ENCODE data around the gene FABP6. TPM values are rescaled to one million over a fixed set of nuclear protein-coding genes. Genes with fewer than 3 reads are reported as not detected.
"Not testable (repeated sequence)": the region's sequence is repeated elsewhere in the genome, so short reads cannot be mapped to it uniquely, and the experiment has no call there.

The FABP6 gene
- total and polyA plus RNA-seq, 5 donors from 2014 or later: not detected

DNA sequence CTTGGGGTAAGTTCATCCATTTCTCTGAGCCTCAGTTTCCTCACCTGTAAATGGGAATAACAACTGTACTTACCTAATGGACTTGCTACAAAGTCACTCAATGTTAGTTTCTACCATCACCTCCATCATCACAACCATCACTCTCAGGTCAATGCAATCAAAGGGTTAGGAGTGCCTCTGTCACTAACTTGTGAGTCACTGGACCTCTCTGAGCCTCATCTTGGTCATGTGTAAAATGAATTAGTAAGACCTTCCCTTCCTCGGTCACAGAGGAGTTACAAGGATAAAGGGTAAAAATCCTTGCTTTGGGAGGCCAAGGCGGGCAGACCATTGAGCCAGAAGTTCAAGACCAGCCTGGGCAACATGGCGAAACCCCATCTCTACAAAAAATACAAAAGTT is 12.8 kb downstream of the FABP6 start:
- H3K27me3 ChIP-seq (ENCODE audit: control insufficient read depth, insufficient read depth, low read length): no peaks in the 10 kb centered on the region
- no peak for ATAC-seq (ENCODE audit: low read depth in 2 of 2)
- DNase-seq: no peak
- Mint-ChIP-seq H3K36me3 (no peaks in the 10 kb centered on the region), H3K27ac (no peak overlapping the region), H3K27me3 (no peaks in the 10 kb centered on the region), H3K4me1 (no peaks in the 10 kb centered on the region), H3K9me3 (peaks cover 0 to 3% (median 0%) of the 10 kb centered on the region in 7 donors), H3K4me3 (no peak overlapping the region)
- no peak overlapping the region for H3K27ac ChIP-seq (ENCODE audit: insufficient read depth, low read length, poor library complexity, severe bottlenecking)
- H3K9me3 ChIP-seq (ENCODE audit: control insufficient read depth in 2 of 2, low read length in 2 of 2): no peaks in the 10 kb centered on the region
- no peaks in the 10 kb centered on the region for H3K4me1 ChIP-seq (ENCODE audit: control insufficient read depth, insufficient read depth, low read length, poor library complexity, severe bottlenecking)
- no peak overlapping the region for H3K4me3 ChIP-seq (ENCODE audit: low read depth, low read length)
- no peaks in the 10 kb centered on the region for H3K36me3 ChIP-seq (ENCODE audit: control insufficient read depth, insufficient read depth, low read length)

DNA sequence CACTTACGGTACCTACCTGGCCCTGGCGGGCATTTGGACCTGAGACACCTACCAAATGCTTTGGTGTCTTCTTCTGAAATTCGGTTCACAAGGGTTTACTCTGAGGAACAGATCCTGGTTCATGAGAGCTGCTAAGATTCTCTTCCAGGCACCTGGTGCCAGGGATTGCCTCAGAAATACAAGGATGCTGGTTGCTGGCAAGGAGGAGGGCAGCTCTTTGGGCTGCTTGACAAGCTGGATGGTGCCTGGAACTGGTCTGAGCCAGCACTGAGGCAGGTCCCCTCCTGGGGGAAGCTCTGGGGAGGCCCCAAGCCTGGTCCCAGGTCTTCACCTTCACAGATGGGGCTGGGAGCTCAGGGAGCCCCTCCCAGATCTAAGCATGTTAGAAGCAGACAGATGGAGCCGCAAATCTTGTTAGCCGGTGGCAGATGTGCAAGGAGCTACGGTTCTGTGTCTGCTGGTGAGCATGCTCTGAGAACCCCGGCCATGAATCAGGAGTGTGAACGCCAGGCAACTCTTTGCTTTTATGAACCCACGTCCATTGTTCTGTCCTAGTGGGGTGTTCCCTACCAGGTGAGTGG is 16.3 kb downstream of the FABP6 start:
- H3K27ac Mint-ChIP-seq: peak overlapping the region in 1 of 3 donors; percentile 40
- no peak overlapping the region for H3K4me3 ChIP-seq (ENCODE audit: low read depth, low read length)
- H3K4me3 Mint-ChIP-seq: no peak overlapping the region
- DNase-seq: no peak
- H3K36me3 ChIP-seq (ENCODE audit: control insufficient read depth, insufficient read depth, low read length): no peaks in the 10 kb centered on the region
- H3K27me3 ChIP-seq (ENCODE audit: control insufficient read depth, insufficient read depth, low read length): no peaks in the 10 kb centered on the region
- H3K4me1 ChIP-seq (ENCODE audit: control insufficient read depth, insufficient read depth, low read length, poor library complexity, severe bottlenecking): no peaks in the 10 kb centered on the region
- H3K27ac ChIP-seq (ENCODE audit: insufficient read depth, low read length, poor library complexity, severe bottlenecking): no peak overlapping the region
- no peaks in the 10 kb centered on the region for H3K4me1 Mint-ChIP-seq
- H3K9me3 ChIP-seq (ENCODE audit: control insufficient read depth in 2 of 2, low read length in 2 of 2): no peaks in the 10 kb centered on the region
- no peaks in the 10 kb centered on the region for H3K9me3 Mint-ChIP-seq
- ATAC-seq (ENCODE audit: low read depth in 2 of 2): no peak
- H3K27me3 Mint-ChIP-seq: no peaks in the 10 kb centered on the region
- no peaks in the 10 kb centered on the region for H3K36me3 Mint-ChIP-seq

DNA sequence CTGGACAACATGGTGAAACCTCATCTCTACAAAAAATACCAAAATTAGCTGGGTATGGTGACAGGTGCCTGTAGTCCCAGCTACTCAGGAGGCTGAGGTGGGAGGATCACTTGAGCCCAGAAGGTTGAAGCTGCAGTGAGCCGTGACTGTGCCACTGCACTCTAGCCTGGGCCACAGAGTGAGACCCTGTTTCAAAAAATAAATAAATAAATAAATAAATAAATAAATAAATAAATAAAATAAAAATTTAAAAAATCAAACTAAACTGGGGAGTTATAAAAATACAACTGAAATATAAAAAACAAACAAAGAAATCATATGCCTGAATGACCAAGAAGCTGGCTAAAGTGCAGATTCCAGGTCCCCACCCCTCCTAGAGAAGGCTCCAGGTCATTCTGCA is 20.3 kb downstream of the FABP6 start:
- H3K4me3 ChIP-seq (ENCODE audit: low read depth, low read length); ATAC-seq (ENCODE audit: low read depth in 2 of 2); H3K27ac ChIP-seq (ENCODE audit: insufficient read depth, low read length, poor library complexity, severe bottlenecking); DNase-seq; H3K4me1 Mint-ChIP-seq; H3K4me1 ChIP-seq (ENCODE audit: control insufficient read depth, insufficient read depth, low read length, poor library complexity, severe bottlenecking); H3K9me3 Mint-ChIP-seq; H3K27me3 ChIP-seq (ENCODE audit: control insufficient read depth, insufficient read depth, low read length); H3K4me3 Mint-ChIP-seq; H3K9me3 ChIP-seq (ENCODE audit: control insufficient read depth in 2 of 2, low read length in 2 of 2); H3K27me3 Mint-ChIP-seq; H3K27ac Mint-ChIP-seq; H3K36me3 ChIP-seq (ENCODE audit: control insufficient read depth, insufficient read depth, low read length); H3K36me3 Mint-ChIP-seq: not testable (repeated sequence)

DNA sequence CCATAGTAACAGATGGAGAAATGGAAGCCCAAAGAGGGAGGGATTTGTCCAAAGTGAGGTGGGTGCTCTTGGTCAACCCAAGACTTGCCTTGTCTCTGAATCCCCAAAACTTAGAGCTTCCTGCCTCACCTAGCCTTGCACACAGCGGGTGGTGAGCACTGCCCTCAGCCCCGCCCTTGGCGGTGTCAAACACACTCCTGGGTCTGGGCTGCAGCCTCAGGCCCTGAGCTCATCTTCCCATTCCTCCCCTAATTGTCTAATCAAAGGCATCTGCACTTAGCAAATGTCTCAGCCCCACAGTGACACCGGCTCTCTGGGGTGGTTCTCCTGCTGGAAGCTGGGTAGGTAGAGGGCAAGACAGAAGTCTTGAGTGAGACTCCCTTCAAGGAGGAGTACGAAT is 20.9 kb downstream of the FABP6 start:
- H3K36me3 Mint-ChIP-seq: no peaks in the 10 kb centered on the region

DNA sequence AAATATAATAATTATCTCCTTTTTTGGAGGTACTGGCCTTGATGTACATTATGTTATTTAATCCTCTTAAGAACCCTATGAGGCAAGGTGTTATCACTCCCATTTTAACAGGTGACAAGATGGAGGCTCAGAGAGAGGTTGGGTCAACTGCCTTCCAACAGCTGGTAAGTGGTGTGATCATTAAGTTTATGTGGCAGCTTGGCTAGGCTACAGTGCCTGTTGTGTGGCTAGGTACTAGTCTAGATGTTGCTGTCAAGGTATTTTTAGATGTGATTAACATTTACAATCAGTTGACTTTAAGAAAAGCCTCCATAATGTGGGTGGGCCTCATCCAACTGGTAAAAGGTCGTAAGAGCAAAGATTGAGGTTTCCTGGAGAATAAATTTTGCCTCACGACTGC is 21.5 kb downstream of the FABP6 start:
- no peaks in the 10 kb centered on the region for H3K4me1 Mint-ChIP-seq

More for the DNA sequence above, 20.9 kb downstream of the FABP6 start:
- H3K4me3 Mint-ChIP-seq: no peak overlapping the region
- Histone ChIP-seq H3K27me3 (ENCODE audit: control insufficient read depth, insufficient read depth, low read length) (no peaks in the 10 kb centered on the region), H3K4me1 (ENCODE audit: control insufficient read depth, insufficient read depth, low read length, poor library complexity, severe bottlenecking) (no peaks in the 10 kb centered on the region), H3K4me3 (ENCODE audit: low read depth, low read length) (no peak overlapping the region), H3K9me3 (ENCODE audit: control insufficient read depth in 2 of 2, low read length in 2 of 2) (no peaks in the 10 kb centered on the region), H3K36me3 (ENCODE audit: control insufficient read depth, insufficient read depth, low read length) (no peaks in the 10 kb centered on the region), H3K27ac (ENCODE audit: insufficient read depth, low read length, poor library complexity, severe bottlenecking) (no peak overlapping the region)
- ATAC-seq (ENCODE audit: low read depth in 2 of 2) (no peak), DNase-seq (no peak)
- no peaks in the 10 kb centered on the region for H3K9me3 Mint-ChIP-seq
- H3K27ac Mint-ChIP-seq: no peak overlapping the region
- no peaks in the 10 kb centered on the region for H3K4me1 Mint-ChIP-seq
- no peaks in the 10 kb centered on the region for H3K27me3 Mint-ChIP-seq

DNA sequence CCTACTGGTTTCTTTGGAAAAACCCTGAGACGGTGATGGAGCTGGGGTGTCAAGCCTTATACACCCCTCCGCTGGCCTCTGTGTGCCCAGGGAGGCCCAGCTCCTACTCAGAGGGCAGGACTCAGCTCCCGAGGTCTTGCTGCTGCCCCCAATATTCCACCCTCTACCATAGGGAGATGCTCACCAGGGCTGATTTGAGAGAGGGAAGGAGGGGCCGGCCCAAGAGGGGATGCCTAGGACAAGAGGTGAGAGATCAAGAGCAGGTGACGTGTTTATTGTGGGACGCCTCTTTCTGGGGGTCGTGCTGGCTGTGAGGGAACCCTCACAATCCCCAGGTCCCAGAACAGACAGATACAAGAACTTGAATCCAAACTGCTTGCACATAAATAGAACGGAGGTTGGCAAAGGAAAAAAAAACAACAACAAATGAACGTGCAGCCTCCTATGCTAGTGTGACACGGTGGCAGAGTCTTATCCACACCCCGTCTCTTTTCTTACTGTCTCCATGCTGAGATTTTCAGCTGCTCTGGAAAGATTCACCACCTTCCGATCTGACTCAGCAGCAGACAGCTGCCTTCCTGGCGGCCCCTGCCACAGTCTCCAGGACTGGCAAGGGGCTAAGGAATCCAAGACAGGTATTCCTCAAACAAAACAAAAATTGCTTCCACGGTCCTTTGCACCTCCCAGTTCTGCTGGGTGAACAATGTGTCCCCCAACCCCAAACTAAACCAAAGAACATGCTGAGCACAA is 22.3 kb downstream of the FABP6 start:
- Histone ChIP-seq H3K36me3 (ENCODE audit: control insufficient read depth, insufficient read depth, low read length) (no peaks in the 10 kb centered on the region), H3K27me3 (ENCODE audit: control insufficient read depth, insufficient read depth, low read length) (no peaks in the 10 kb centered on the region), H3K27ac (ENCODE audit: insufficient read depth, low read length, poor library complexity, severe bottlenecking) (no peak overlapping the region), H3K9me3 (ENCODE audit: control insufficient read depth in 2 of 2, low read length in 2 of 2) (no peaks in the 10 kb centered on the region), H3K4me3 (ENCODE audit: low read depth, low read length) (no peak overlapping the region), H3K4me1 (ENCODE audit: control insufficient read depth, insufficient read depth, low read length, poor library complexity, severe bottlenecking) (no peaks in the 10 kb centered on the region)
- Mint-ChIP-seq H3K27ac (no peak overlapping the region), H3K9me3 (no peaks in the 10 kb centered on the region), H3K36me3 (no peaks in the 10 kb centered on the region), H3K4me3 (no peak overlapping the region), H3K27me3 (no peaks in the 10 kb centered on the region), H3K4me1 (no peaks in the 10 kb centered on the region)
- ATAC-seq (ENCODE audit: low read depth in 2 of 2): no peak
- DNase-seq: no peak

More for the DNA sequence above, 21.5 kb downstream of the FABP6 start:
- H3K27ac ChIP-seq (ENCODE audit: insufficient read depth, low read length, poor library complexity, severe bottlenecking): no peak overlapping the region
- no peaks in the 10 kb centered on the region for H3K9me3 Mint-ChIP-seq
- DNase-seq (no peak), ATAC-seq (ENCODE audit: low read depth in 2 of 2) (no peak)
- no peak overlapping the region for H3K4me3 ChIP-seq (ENCODE audit: low read depth, low read length)
- H3K27ac Mint-ChIP-seq: no peak overlapping the region
- H3K27me3 Mint-ChIP-seq: no peaks in the 10 kb centered on the region
- H3K27me3 ChIP-seq (ENCODE audit: control insufficient read depth, insufficient read depth, low read length): no peaks in the 10 kb centered on the region
- no peaks in the 10 kb centered on the region for H3K9me3 ChIP-seq (ENCODE audit: control insufficient read depth in 2 of 2, low read length in 2 of 2)
- H3K4me1 ChIP-seq (ENCODE audit: control insufficient read depth, insufficient read depth, low read length, poor library complexity, severe bottlenecking): no peaks in the 10 kb centered on the region
- no peaks in the 10 kb centered on the region for H3K36me3 ChIP-seq (ENCODE audit: control insufficient read depth, insufficient read depth, low read length)
- no peaks in the 10 kb centered on the region for H3K36me3 Mint-ChIP-seq
- no peak overlapping the region for H3K4me3 Mint-ChIP-seq

DNA sequence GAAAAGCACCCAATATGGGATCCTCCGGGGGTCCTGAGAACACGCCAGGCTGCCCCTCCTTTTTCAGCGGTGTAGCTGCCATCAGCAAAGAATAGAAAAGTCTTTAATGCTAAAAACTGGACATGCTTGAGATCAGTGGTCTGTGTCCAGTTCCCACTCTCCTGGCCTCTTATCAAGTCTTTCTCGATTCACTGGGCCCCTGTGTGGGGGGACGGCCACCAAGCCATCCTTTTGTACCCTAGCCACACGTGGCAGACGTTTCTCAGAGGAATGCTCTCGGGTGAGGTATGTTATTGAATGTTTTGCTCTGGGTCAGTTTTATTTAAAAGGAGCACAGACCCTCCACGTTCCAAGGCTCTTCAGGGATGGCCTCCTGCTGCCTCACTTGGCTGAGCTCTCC is 23.6 kb downstream of the FABP6 start:
- H3K4me1 Mint-ChIP-seq: no peaks in the 10 kb centered on the region
- no peaks in the 10 kb centered on the region for H3K36me3 Mint-ChIP-seq
- no peak overlapping the region for H3K4me3 Mint-ChIP-seq
- no peaks in the 10 kb centered on the region for H3K9me3 Mint-ChIP-seq
- Histone ChIP-seq H3K9me3 (ENCODE audit: control insufficient read depth in 2 of 2, low read length in 2 of 2) (no peaks in the 10 kb centered on the region), H3K27me3 (ENCODE audit: control insufficient read depth, insufficient read depth, low read length) (no peaks in the 10 kb centered on the region), H3K4me1 (ENCODE audit: control insufficient read depth, insufficient read depth, low read length, poor library complexity, severe bottlenecking) (no peaks in the 10 kb centered on the region), H3K27ac (ENCODE audit: insufficient read depth, low read length, poor library complexity, severe bottlenecking) (no peak overlapping the region), H3K4me3 (ENCODE audit: low read depth, low read length) (no peak overlapping the region), H3K36me3 (ENCODE audit: control insufficient read depth, insufficient read depth, low read length) (no peaks in the 10 kb centered on the region)
- no peaks in the 10 kb centered on the region for H3K27me3 Mint-ChIP-seq
- H3K27ac Mint-ChIP-seq: no peak overlapping the region
- ATAC-seq (ENCODE audit: low read depth in 2 of 2) (no peak), DNase-seq (no peak)

DNA sequence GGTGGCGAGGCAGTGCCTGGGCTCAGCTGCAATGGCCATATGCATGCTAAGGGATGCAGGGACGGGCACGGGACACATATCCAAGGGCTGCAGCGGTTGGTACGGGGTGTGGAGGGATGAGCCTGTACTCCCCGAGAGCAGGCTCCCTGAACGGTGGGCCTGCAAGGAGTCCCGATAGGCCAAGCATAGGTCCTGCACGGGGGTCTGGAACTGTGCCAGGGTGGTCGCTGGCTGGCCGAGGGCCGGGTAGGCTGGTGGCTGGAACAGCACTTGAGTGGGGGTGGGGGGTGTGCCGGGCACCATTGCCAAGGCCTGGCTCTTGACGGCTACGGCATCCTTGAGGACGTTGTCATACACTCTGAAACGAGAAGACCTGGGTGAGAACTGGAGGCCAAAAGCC is 24.1 kb downstream of the FABP6 start:
- Mint-ChIP-seq H3K36me3 (no peaks in the 10 kb centered on the region), H3K4me3 (no peak overlapping the region), H3K27me3 (no peaks in the 10 kb centered on the region), H3K9me3 (no peaks in the 10 kb centered on the region), H3K4me1 (no peaks in the 10 kb centered on the region), H3K27ac (no peak overlapping the region)
- no peaks in the 10 kb centered on the region for H3K4me1 ChIP-seq (ENCODE audit: control insufficient read depth, insufficient read depth, low read length, poor library complexity, severe bottlenecking)
- DNase-seq: no peak
- ATAC-seq (ENCODE audit: low read depth in 2 of 2): no peak
- H3K4me3 ChIP-seq (ENCODE audit: low read depth, low read length): no peak overlapping the region
- no peaks in the 10 kb centered on the region for H3K27me3 ChIP-seq (ENCODE audit: control insufficient read depth, insufficient read depth, low read length)
- no peaks in the 10 kb centered on the region for H3K36me3 ChIP-seq (ENCODE audit: control insufficient read depth, insufficient read depth, low read length)
- no peaks in the 10 kb centered on the region for H3K9me3 ChIP-seq (ENCODE audit: control insufficient read depth in 2 of 2, low read length in 2 of 2)
- H3K27ac ChIP-seq (ENCODE audit: insufficient read depth, low read length, poor library complexity, severe bottlenecking): no peak overlapping the region

All from CD4-positive, CD25-positive, alpha-beta regulatory T cell (primary cell).